Measurements from ENCODE around the gene GLTPD2. TPM values are rescaled to one million over a fixed set of nuclear protein-coding genes. Genes with fewer than 3 reads are reported as not detected.

The GLTPD2 gene
- total RNA-seq, 1 donor from 2014 or later: not detected

DNA sequence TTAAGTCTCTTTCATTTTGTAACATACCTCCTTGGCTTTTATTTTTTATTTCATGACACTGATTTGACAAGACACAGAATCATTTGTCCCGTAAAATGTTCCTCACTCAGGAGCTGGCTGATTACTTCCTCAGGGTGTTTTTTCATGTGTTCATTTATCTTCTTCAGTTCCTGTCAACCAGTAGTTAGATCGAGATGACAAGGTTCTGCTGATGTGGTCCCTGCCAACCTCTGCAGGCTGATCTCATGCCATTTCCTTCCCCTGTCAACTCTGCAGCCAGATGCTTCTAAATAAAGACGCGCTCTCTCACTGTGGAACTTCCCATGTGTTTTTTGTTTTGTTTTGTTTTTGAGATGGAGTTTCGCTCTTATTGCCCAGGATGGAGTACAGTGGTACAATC lies 40.9 kb upstream of the GLTPD2 start:
- Mint-ChIP-seq H3K4me3 (no peak overlapping the region), H3K9me3 (no peaks in the 10 kb centered on the region), H3K27ac (ENCODE audit: unreplicated experiment) (no peak overlapping the region), H3K4me1 (peaks cover 8% of the 10 kb centered on the region), H3K27me3 (ENCODE audit: low read depth) (peaks cover 92% of the 10 kb centered on the region), H3K36me3 (ENCODE audit: low read depth) (no peaks in the 10 kb centered on the region)
- no peak for DNase-seq (ENCODE audit: low read depth, low spot score)
- TF ChIP-seq, protein P1, sequence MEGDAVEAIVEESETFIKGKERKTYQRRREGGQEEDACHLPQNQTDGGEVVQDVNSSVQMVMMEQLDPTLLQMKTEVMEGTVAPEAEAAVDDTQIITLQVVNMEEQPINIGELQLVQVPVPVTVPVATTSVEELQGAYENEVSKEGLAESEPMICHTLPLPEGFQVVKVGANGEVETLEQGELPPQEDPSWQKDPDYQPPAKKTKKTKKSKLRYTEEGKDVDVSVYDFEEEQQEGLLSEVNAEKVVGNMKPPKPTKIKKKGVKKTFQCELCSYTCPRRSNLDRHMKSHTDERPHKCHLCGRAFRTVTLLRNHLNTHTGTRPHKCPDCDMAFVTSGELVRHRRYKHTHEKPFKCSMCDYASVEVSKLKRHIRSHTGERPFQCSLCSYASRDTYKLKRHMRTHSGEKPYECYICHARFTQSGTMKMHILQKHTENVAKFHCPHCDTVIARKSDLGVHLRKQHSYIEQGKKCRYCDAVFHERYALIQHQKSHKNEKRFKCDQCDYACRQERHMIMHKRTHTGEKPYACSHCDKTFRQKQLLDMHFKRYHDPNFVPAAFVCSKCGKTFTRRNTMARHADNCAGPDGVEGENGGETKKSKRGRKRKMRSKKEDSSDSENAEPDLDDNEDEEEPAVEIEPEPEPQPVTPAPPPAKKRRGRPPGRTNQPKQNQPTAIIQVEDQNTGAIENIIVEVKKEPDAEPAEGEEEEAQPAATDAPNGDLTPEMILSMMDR (conservative IDR thresholded peaks at IDR 0.05): no peak

DNA sequence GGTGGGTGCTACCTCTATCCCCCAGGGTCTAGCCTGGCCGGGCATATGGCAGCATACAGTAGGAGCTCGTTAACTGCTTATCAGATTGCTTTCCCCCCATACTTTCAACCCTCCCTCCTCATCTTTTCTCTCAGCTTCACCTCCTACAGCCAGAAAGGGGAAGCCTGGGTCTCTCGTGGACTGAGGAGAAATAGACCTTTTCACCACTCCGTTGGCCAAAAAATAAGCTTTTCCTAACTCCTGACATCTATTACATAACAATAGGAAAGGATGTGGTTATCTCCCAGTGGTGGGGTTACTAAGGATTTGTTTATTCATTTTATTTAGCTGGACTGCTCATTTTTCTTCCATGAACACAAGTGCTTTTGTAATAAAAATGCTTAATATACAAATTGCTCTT lies 40.1 kb upstream of the GLTPD2 start:
- Mint-ChIP-seq H3K27ac (ENCODE audit: unreplicated experiment) (no peak overlapping the region), H3K9me3 (no peaks in the 10 kb centered on the region), H3K27me3 (ENCODE audit: low read depth) (peaks cover 88% of the 10 kb centered on the region), H3K36me3 (ENCODE audit: low read depth) (no peaks in the 10 kb centered on the region), H3K4me1 (peaks cover 8% of the 10 kb centered on the region), H3K4me3 (no peak overlapping the region)
- TF ChIP-seq, protein P1 (conservative IDR thresholded peaks at IDR 0.05): no peak
- DNase-seq (ENCODE audit: low read depth, low spot score): no peak

DNA sequence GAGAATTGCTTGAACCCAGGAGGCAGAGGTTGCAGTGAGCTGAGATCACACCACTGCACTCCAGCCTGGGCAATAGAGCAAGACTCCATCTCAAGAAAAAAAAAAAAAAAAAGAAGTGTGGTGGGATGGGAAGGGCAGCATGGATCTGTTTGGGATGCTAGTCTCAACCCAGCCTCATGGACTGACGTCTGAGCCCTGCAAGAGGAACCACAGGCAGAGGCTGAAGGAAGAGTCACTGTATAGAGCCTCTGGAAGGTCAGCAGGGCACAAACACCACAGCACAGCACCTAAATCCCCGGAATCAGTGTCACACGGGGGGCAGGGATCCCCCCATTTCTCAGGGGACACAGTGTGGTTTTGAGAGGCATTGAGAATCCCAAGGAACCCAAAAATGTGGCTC lies 38.2 kb upstream of the GLTPD2 start:
- peaks cover 86% of the 10 kb centered on the region for H3K27me3 Mint-ChIP-seq (ENCODE audit: low read depth)
- H3K4me3 Mint-ChIP-seq: no peak overlapping the region
- peaks cover 3% of the 10 kb centered on the region for H3K4me1 Mint-ChIP-seq
- no peak overlapping the region for H3K27ac Mint-ChIP-seq (ENCODE audit: unreplicated experiment)
- DNase-seq (ENCODE audit: low read depth, low spot score): no peak
- H3K9me3 Mint-ChIP-seq: no peaks in the 10 kb centered on the region
- TF ChIP-seq, protein P1 (conservative IDR thresholded peaks at IDR 0.05): no peak
- no peaks in the 10 kb centered on the region for H3K36me3 Mint-ChIP-seq (ENCODE audit: low read depth)

DNA sequence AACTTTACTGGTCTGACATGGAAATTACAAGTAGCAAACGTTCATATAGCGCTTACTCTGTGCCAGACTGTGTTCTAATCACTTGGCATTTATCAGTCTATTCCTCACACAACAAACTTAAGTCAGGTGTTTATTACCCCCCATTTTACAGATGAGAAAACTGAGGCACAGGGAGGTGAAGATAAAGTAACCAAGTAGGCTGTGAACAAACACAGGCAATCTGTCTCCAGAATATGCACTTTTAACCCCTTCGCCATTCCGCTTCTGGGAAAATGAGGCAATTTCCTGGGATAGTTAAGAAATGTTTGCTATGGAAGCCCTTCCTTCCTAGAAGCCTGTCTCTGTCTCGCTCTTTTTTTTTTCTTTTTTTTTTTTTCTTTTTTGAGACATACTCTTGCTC lies 36.8 kb upstream of the GLTPD2 start:
- TF ChIP-seq, protein P1 (conservative IDR thresholded peaks at IDR 0.05): no peak
- Mint-ChIP-seq H3K4me3 (no peak overlapping the region), H3K36me3 (ENCODE audit: low read depth) (no peaks in the 10 kb centered on the region), H3K27me3 (ENCODE audit: low read depth) (peaks cover 83% of the 10 kb centered on the region), H3K4me1 (no peaks in the 10 kb centered on the region), H3K27ac (ENCODE audit: unreplicated experiment) (no peak overlapping the region), H3K9me3 (no peaks in the 10 kb centered on the region)
- no peak for DNase-seq (ENCODE audit: low read depth, low spot score)

DNA sequence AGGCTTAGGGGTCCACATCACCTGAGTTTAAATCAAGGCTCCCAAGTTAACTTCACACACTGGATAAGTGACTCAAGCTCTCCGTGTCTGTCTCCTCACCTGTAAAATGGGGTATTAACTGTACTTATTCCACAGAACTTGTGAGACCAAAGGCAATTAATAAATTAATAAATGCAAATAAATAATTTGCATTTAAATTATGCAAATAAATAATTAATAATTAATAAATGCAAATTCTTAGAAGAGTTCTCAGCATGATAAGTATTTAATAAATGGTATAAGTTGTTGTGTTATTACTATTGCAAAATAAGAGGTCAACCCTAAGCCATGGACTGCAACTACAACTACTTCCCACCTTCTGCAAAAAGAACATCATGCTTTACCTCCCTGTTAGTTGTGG lies 35.4 kb upstream of the GLTPD2 start:
- no peak overlapping the region for H3K27ac Mint-ChIP-seq (ENCODE audit: unreplicated experiment)
- peaks cover 83% of the 10 kb centered on the region for H3K27me3 Mint-ChIP-seq (ENCODE audit: low read depth)
- no peaks in the 10 kb centered on the region for H3K9me3 Mint-ChIP-seq
- DNase-seq (ENCODE audit: low read depth, low spot score): no peak
- H3K4me1 Mint-ChIP-seq: no peaks in the 10 kb centered on the region
- no peak overlapping the region for H3K4me3 Mint-ChIP-seq
- TF ChIP-seq, protein P1 (conservative IDR thresholded peaks at IDR 0.05): no peak
- no peaks in the 10 kb centered on the region for H3K36me3 Mint-ChIP-seq (ENCODE audit: low read depth)

DNA sequence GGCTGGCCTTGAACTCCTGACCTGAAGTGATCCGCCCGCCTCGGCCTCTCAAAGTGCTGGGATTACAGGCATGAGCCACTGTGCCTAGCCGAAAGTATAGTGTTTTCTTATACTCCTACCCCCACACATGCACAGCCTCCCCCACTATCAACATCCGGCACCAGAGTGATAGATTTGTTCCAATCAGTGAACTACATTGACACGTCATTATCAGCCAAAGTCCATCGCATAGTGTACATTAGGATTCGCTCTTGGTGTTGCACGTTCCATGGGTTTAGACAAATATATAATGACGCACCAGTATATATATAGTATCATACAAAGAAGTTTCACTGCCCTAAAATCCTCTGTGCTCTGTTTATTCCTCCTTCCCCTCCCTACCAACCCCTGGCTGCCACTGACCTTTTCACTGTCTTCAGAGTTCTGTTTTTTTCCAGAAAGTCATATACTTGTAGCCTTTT lies 29.0 kb upstream of the GLTPD2 start:
- no peak for DNase-seq (ENCODE audit: low read depth, low spot score)
- Mint-ChIP-seq H3K27me3 (ENCODE audit: low read depth) (peaks cover 46% of the 10 kb centered on the region), H3K27ac (ENCODE audit: unreplicated experiment) (no peak overlapping the region), H3K4me1 (no peaks in the 10 kb centered on the region), H3K4me3 (no peak overlapping the region), H3K9me3 (no peaks in the 10 kb centered on the region), H3K36me3 (ENCODE audit: low read depth) (no peaks in the 10 kb centered on the region)
- TF ChIP-seq, protein P1 (conservative IDR thresholded peaks at IDR 0.05): no peak
